A549 (cell line): ENCODE results near the gene SSH2. TPM values are rescaled to one million over a fixed set of nuclear protein-coding genes. Genes with fewer than 3 reads are reported as not detected.

Experiments used
- ATAC-seq, 2 experiments: fragments of 200-7000 bp in 1 of 2; fragments of >200 bp in 1 of 2; cut with Nextera tagmentation in 1 of 2; cut with Tn5 transposase in 1 of 2; 3 replicates each; pipeline versions ENCODE4 v1.8.0 to v1.9.1; 2018 to 2020; ENCODE audit warnings: mild to moderate bottlenecking in 1 of 2, moderate library complexity in 1 of 2
- CTCF ChIA-PET: fragments of 300-600 bp; sonication (Branson Sonifier 250); formaldehyde crosslinking; extraction: SDS; loops from one replicate; lab custom pipeline; 2021; ENCODE audit warnings: antibody characterized with exemption, inconsistent platforms; lab: Yijun Ruan, JAX
- POLR2A ChIA-PET: fragments of 350-600 bp; formaldehyde crosslinking; extraction: SDS; loops from one replicate; lab custom pipeline; 2021; ENCODE audit warnings: antibody characterized with exemption, inconsistent platforms; lab: Yijun Ruan, JAX
- DNase-seq, 2 experiments: peaks; one replicate each; pipeline versions ENCODE4 v3.0.0 to v3.0.0-alpha.2; 2011 to 2016; ENCODE audit warnings: low read depth in 1 of 2, low spot score in 1 of 2
- FAIRE-seq: peaks from 2 replicates; lab custom pipeline; 2011; peaks lifted over from hg19 to GRCh38; lab: Jason Lieb, UNC
- H3K27ac ChIP-seq, 2 experiments: fragments of >200 bp; sonication (Bioruptor Twin); formaldehyde crosslinking; 3 replicates each; pipeline ENCODE4 v1.5.1; 2016 to 2017
- H3K4me1 ChIP-seq: fragments of >200 bp; sonication (Bioruptor Twin); formaldehyde crosslinking; 3 replicates; pipeline ENCODE4 v1.6.1; 2016
- H3K4me2 ChIP-seq: fragments of >200 bp; sonication (Bioruptor Twin); formaldehyde crosslinking; 3 replicates; pipeline ENCODE4 v1.6.1; 2016
- H3K4me3 ChIP-seq: fragments of >200 bp; sonication (Bioruptor Twin); formaldehyde crosslinking; 3 replicates; pipeline ENCODE4 v1.5.1; 2016
- H3K9me3 ChIP-seq: fragments of >200 bp; sonication (Bioruptor Twin); formaldehyde crosslinking; 3 replicates; pipeline ENCODE4 v1.6.1; 2016
- BHLHE40 ChIP-seq: IDR thresholded peaks from 2 replicates; pipeline ENCODE4 v1.6.1; 2012; ENCODE audit warnings: low read depth, low read length, inconsistent platforms
- CBX2 ChIP-seq: fragments of 200-600 bp; sonication (generic); IDR thresholded peaks from 2 replicates; pipeline ENCODE4 v1.6.1; 2016; ENCODE audit warnings: low read depth, mild to moderate bottlenecking, borderline replicate concordance
- CEBPB ChIP-seq, 2 experiments: fragments of >200 bp in 1 of 2; sonication (Bioruptor Twin) in 1 of 2; formaldehyde crosslinking in 1 of 2; IDR thresholded peaks; 2 replicates each; pipeline ENCODE4 v1.6.1; 2012 to 2016
- CHD4 ChIP-seq: fragments of 200-600 bp; sonication (generic); IDR thresholded peaks from 2 replicates; pipeline ENCODE4 v1.6.1; 2016; ENCODE audit warnings: antibody characterized with exemption, mild to moderate bottlenecking, borderline replicate concordance
- EHMT2 ChIP-seq: fragments of 200-600 bp; sonication (generic); IDR thresholded peaks from 2 replicates; pipeline ENCODE4 v1.6.1; 2016; ENCODE audit warnings: antibody characterized with exemption, low read depth, mild to moderate bottlenecking, moderate library complexity
- ESRRA ChIP-seq: fragments of 150-350 bp; IDR thresholded peaks from 2 replicates; pipeline ENCODE4 v1.6.1; 2014; ENCODE audit warnings: mild to moderate bottlenecking, low read length, borderline replicate concordance
- FOSB ChIP-seq: fragments of 250-450 bp; sonication (Bioruptor Pico); IDR thresholded peaks from 2 replicates; pipeline ENCODE4 v1.5.0; 2020; ENCODE audit warnings: mild to moderate bottlenecking, moderate library complexity
- HOXA7 ChIP-seq: fragments of 250-450 bp; sonication (Bioruptor Pico); IDR thresholded peaks from 2 replicates; pipeline ENCODE4 v1.5.0; 2020; ENCODE audit warnings: mild to moderate bottlenecking, moderate library complexity
- HOXB13 ChIP-seq: fragments of 250-450 bp; sonication (Bioruptor Pico); IDR thresholded peaks from 2 replicates; pipeline ENCODE4 v1.5.0; 2020; ENCODE audit warnings: low read depth, mild to moderate bottlenecking, moderate library complexity
- KDM5A ChIP-seq: fragments of 200-600 bp; sonication (generic); IDR thresholded peaks from 2 replicates; pipeline ENCODE4 v1.6.1; 2016; ENCODE audit warnings: antibody characterized with exemption, mild to moderate bottlenecking
- NPAS2 ChIP-seq: fragments of 250-450 bp; sonication (Bioruptor Pico); IDR thresholded peaks from 2 replicates; pipeline ENCODE4 v1.8.0; 2022; ENCODE audit warnings: mild to moderate bottlenecking, moderate library complexity, borderline replicate concordance
- NR3C1 ChIP-seq: fragments of >200 bp; sonication (Bioruptor Twin); formaldehyde crosslinking; IDR thresholded peaks from 3 replicates; pipeline ENCODE4 v1.6.1; 2017
- POLR2A ChIP-seq: IDR thresholded peaks from 2 replicates; pipeline ENCODE4 v1.6.1; 2012; ENCODE audit warnings: mild to moderate bottlenecking, low read length
- SREBF2 ChIP-seq: fragments of 450-650 bp; IDR thresholded peaks from 2 replicates; pipeline ENCODE4 v1.6.1; 2014; ENCODE audit warnings: mild to moderate bottlenecking, moderate library complexity
- TP53 ChIP-seq: fragments of 250-450 bp; sonication (Bioruptor Pico); IDR thresholded peaks from 2 replicates; pipeline ENCODE4 v1.5.0; 2021; ENCODE audit warnings: mild to moderate bottlenecking, moderate library complexity
- WGBS: methylation state at CpG from one replicate; pipeline ENCODE4 v1.1.6; 2017; ENCODE audit errors: missing lambda C conversion rate; 5-methylcytosine and 5-hydroxymethylcytosine counted together
- polyA plus RNA-seq, 4 experiments: library from polyadenylated mRNA; depleted of rRNA in 3 of 4; stranded (reverse); fragments of >200 nt; fragmentation: RNase III in 1 of 4; extraction: RNeasy Plus Mini Kit Qiagen cat#74134 plus additional on column Dnase treatment in 1 of 4; gene quantifications; 2 replicates in 3 of 4; 3 replicates in 1 of 4; pipeline ENCODE4 v1.2.3, GENCODE V29; 2011 to 2017
- TF ChIP-seq, protein P1 (sequence below): fragments of >200 bp; sonication (Bioruptor Twin); formaldehyde crosslinking; IDR thresholded peaks from 3 replicates; pipeline ENCODE4 v1.5.1; 2016
- TF ChIP-seq, protein P2 (sequence below): fragments of 200-600 bp; sonication (generic); IDR thresholded peaks from 2 replicates; pipeline ENCODE4 v1.6.1; 2016; ENCODE audit warnings: antibody characterized with exemption, mild to moderate bottlenecking, moderate library complexity
- TF ChIP-seq, protein P3 (sequence below): IDR thresholded peaks from 2 replicates; pipeline ENCODE4 v1.6.1; 2012
- TF ChIP-seq, protein P4 (sequence below): fragments of >200 bp; sonication (Bioruptor Twin); formaldehyde crosslinking; IDR thresholded peaks from 3 replicates; pipeline ENCODE4 v1.6.1; 2016

SSH2 gene
- polyA plus RNA-seq, 2 of the 4 experiments (the other 2 are of a cell fraction), result 20.7 to 24.5 TPM

DNA sequence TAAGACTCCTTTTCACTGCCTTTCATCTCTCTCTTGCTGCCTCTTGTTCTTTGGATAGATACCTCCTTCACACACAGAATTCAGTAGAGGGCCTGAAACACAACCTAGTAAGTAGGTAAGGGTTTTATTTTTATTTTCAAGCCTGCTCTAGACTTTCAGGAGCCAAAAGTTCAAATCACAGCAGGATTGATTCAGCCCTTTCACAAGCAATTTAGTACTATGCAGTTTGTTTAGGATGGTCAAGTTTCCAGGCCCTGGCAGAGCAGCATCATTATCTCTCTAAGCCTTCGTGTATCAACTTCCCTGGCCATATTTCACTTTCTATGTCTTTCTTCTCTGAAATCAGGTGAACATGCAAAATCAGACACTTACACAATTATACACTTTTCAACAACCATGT, 158.5 kb downstream of the SSH2 start:
- WGBS, result 83% methylated on average over 1 of the region's 1 CpG
- ChIA-PET CTCF (interaction anchor here (0.6 to 0.8 kb wide), 6 partner anchors 9 to 1116 kb away, joined by 3 to 7 read pairs (median 4); no protein-coding TSS in a partner anchor), POLR2A (no interaction called here)
- Histone ChIP-seq H3K4me2 (no peak overlapping the region), H3K27ac (no peak overlapping the region), H3K4me3 (no peak overlapping the region), H3K4me1 (peaks cover 7% of the 10 kb centered on the region; the same call in 1 of the 3 replicates), H3K9me3 (no peaks in the 10 kb centered on the region)
- no peak for TF ChIP-seq SREBF2
- TF ChIP-seq HOXB13 (CRISPR knock-in tag), result no peak
- TF ChIP-seq HOXA7 (CRISPR knock-in tag), result no peak
- no peak for TF ChIP-seq EHMT2
- TF ChIP-seq FOSB (CRISPR knock-in tag), result no peak
- TF ChIP-seq BHLHE40, result no peak
- no peak for DNase-seq
- no peak for ATAC-seq
- peak; percentile 43 for FAIRE-seq

DNA sequence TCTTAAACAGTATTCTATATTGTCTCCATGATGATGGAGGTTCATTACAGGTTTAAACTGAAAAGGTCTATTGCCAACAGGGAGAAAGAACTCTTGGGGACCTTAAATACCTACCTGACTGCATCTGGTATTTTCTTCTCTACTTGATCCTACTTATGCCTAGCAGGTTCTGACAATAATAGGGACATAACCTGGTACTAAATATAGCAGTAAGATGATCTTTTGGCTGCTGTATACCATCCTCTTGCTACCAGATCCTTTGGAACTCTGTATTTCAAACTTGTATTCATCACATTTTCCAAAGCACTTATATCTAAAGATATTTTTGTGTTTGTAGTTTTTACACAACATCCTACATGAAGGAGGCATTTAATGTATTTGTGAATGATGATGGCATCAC, 160.8 kb downstream of the SSH2 start:
- Histone ChIP-seq H3K4me1 (peaks cover 7% of the 10 kb centered on the region; the same call in 1 of the 3 replicates), H3K4me2 (no peak overlapping the region), H3K9me3 (no peaks in the 10 kb centered on the region)
- no peak for ATAC-seq
- TF ChIP-seq ESRRA (no peak), CHD4 (no peak), KDM5A (no peak), NPAS2 (no peak), CBX2 (no peak), TP53 (CRISPR knock-in tag) (no peak), POLR2A (no peak), NR3C1 (no peak)
- TF ChIP-seq, protein P1, sequence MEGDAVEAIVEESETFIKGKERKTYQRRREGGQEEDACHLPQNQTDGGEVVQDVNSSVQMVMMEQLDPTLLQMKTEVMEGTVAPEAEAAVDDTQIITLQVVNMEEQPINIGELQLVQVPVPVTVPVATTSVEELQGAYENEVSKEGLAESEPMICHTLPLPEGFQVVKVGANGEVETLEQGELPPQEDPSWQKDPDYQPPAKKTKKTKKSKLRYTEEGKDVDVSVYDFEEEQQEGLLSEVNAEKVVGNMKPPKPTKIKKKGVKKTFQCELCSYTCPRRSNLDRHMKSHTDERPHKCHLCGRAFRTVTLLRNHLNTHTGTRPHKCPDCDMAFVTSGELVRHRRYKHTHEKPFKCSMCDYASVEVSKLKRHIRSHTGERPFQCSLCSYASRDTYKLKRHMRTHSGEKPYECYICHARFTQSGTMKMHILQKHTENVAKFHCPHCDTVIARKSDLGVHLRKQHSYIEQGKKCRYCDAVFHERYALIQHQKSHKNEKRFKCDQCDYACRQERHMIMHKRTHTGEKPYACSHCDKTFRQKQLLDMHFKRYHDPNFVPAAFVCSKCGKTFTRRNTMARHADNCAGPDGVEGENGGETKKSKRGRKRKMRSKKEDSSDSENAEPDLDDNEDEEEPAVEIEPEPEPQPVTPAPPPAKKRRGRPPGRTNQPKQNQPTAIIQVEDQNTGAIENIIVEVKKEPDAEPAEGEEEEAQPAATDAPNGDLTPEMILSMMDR, result no peak
- TF ChIP-seq, protein P2, sequence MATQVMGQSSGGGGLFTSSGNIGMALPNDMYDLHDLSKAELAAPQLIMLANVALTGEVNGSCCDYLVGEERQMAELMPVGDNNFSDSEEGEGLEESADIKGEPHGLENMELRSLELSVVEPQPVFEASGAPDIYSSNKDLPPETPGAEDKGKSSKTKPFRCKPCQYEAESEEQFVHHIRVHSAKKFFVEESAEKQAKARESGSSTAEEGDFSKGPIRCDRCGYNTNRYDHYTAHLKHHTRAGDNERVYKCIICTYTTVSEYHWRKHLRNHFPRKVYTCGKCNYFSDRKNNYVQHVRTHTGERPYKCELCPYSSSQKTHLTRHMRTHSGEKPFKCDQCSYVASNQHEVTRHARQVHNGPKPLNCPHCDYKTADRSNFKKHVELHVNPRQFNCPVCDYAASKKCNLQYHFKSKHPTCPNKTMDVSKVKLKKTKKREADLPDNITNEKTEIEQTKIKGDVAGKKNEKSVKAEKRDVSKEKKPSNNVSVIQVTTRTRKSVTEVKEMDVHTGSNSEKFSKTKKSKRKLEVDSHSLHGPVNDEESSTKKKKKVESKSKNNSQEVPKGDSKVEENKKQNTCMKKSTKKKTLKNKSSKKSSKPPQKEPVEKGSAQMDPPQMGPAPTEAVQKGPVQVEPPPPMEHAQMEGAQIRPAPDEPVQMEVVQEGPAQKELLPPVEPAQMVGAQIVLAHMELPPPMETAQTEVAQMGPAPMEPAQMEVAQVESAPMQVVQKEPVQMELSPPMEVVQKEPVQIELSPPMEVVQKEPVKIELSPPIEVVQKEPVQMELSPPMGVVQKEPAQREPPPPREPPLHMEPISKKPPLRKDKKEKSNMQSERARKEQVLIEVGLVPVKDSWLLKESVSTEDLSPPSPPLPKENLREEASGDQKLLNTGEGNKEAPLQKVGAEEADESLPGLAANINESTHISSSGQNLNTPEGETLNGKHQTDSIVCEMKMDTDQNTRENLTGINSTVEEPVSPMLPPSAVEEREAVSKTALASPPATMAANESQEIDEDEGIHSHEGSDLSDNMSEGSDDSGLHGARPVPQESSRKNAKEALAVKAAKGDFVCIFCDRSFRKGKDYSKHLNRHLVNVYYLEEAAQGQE, result no peak
- TF ChIP-seq, protein P3, sequence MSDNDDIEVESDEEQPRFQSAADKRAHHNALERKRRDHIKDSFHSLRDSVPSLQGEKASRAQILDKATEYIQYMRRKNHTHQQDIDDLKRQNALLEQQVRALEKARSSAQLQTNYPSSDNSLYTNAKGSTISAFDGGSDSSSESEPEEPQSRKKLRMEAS, result no peak
- TF ChIP-seq, all 56 proteins: peak for 0
- POLR2A ChIA-PET, result no interaction called here
- H3K27ac ChIP-seq, result no peak overlapping the region
- CTCF ChIA-PET, result interaction anchor here (1.0 to 5.0 kb wide), 5 partner anchors 11 to 162 kb away, joined by 3 to 32 read pairs (median 4); no protein-coding TSS in a partner anchor
- H3K4me3 ChIP-seq, result no peak overlapping the region
- peak; percentile 13 for FAIRE-seq
- no peak for DNase-seq

DNA sequence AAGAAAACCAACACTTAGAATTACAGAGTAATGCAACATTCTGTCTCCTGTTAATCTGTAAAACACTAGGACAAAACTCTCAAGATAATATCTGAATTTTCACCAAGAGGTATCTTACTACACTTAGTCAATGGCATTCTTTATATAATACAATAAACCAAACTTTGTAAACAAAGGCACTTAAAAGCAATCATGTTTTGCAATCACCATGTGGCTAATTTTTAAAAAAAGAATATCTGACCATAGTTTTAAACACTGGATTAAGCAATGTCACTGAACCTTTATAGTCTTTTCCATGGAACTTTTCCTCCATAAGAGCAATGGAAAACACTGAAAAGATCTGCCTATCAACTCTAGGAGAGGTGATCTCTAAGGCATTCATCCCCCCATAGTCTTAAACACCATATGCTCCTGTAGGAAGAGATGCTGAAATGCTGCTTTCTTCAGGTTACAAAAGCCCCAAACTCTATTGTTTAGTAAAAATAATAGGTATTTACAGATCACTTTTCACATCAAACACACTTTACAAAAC, 163.2 kb downstream of the SSH2 start:
- ATAC-seq, result no peak
- H3K4me3 ChIP-seq, result no peak overlapping the region
- DNase-seq, result no peak
- TF ChIP-seq CEBPB (IDR thresholded peaks at IDR 0.05), result peak; percentile 41 to 48; a peak in 3 of 4 replicates
- TF ChIP-seq, protein P4, sequence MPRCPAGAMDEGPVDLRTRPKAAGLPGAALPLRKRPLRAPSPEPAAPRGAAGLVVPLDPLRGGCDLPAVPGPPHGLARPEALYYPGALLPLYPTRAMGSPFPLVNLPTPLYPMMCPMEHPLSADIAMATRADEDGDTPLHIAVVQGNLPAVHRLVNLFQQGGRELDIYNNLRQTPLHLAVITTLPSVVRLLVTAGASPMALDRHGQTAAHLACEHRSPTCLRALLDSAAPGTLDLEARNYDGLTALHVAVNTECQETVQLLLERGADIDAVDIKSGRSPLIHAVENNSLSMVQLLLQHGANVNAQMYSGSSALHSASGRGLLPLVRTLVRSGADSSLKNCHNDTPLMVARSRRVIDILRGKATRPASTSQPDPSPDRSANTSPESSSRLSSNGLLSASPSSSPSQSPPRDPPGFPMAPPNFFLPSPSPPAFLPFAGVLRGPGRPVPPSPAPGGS, result no peak
- H3K4me2 ChIP-seq, result 0 out of 3 replicates have a peak overlapping the region, but pooled peaks have one; percentile 7
- CTCF ChIA-PET, result interaction anchor here (0.7 to 5.0 kb wide), 5 partner anchors 10 to 1176 kb away, joined by 3 to 32 read pairs (median 6); no protein-coding TSS in a partner anchor
- H3K9me3 ChIP-seq, result no peaks in the 10 kb centered on the region
- no peak overlapping the region for H3K27ac ChIP-seq
- H3K4me1 ChIP-seq, result peaks cover 7% of the 10 kb centered on the region; the same call in 1 of the 3 replicates
- peak; percentile 39 for FAIRE-seq
- POLR2A ChIA-PET, result no interaction called here
